Prostate gland (tissue), 2 donors: ENCODE data around the gene SLC25A21. TPM values are rescaled to one million over a fixed set of nuclear protein-coding genes. Genes with fewer than 3 reads are reported as not detected.
"Not testable (repeated sequence)": the region's sequence is repeated elsewhere in the genome, so short reads cannot be mapped to it uniquely, and the experiment has no call there.

Experiments used
- DNase-seq: peaks from one replicate; pipeline ENCODE4 v3.0.0-alpha.2; 2019; ENCODE audit warnings: low spot score
- H3K27ac ChIP-seq, 2 donors: fragments of 200-600 bp; sonication (generic); 2 replicates each; pipeline ENCODE4 v1.5.1; 2017 to 2019
- H3K27me3 ChIP-seq: fragments of 200-600 bp; sonication (generic); replicated peaks from 2 replicates; pipeline ENCODE4 v1.5.1; 2019; ENCODE audit not compliant: insufficient read depth
- H3K36me3 ChIP-seq, 2 donors: fragments of 200-600 bp; sonication (generic); 1 replicate in 1 of 2; 2 replicates in 1 of 2; pipeline versions ENCODE4 v1.5.1 to v1.8.1; 2017 to 2019
- H3K4me1 ChIP-seq: fragments of 200-600 bp; sonication (generic); replicated peaks from 2 replicates; pipeline ENCODE4 v1.5.1; 2019
- H3K4me3 ChIP-seq, 2 donors: fragments of 200-600 bp; sonication (generic); 2 replicates each; pipeline ENCODE4 v1.5.1; 2017 to 2019
- H3K9me3 ChIP-seq: fragments of 200-600 bp; sonication (generic); 2 replicates; pipeline ENCODE4 v1.5.1; 2017
- POLR2A ChIP-seq: fragments of 450-650 bp; IDR thresholded peaks from one replicate; pipeline ENCODE4 v1.6.1; 2016; ENCODE audit warnings: antibody characterized with exemption, mild to moderate bottlenecking
- POLR2AphosphoS5 ChIP-seq: sonication (generic); formaldehyde crosslinking; IDR thresholded peaks from one replicate; pipeline ENCODE4 v1.6.1; 2017; ENCODE audit warnings: antibody characterized with exemption
- WGBS: methylation state at CpG from one replicate; pipeline ENCODE4 v1.1.5; 2018; 5-methylcytosine and 5-hydroxymethylcytosine counted together
- intact Hi-C: fragments of 100-400 bp; cut with DNase I; formaldehyde crosslinking; loops from one replicate; pipeline ENCODE4 v1.14.2; 2022
- total RNA-seq, 2 donors: library from RNA; depleted of rRNA; stranded (reverse); fragments of >200 nt; gene quantifications; one replicate each; pipeline ENCODE4 v1.1.0, GENCODE V29; 2016
- TF ChIP-seq, protein P1 (sequence below), 4 experiments: fragments of 200-600 bp in 2 of 4; fragments of 450-650 bp in 2 of 4; sonication (generic) in 2 of 4; IDR thresholded peaks; 1 replicate in 3 of 4; 2 replicates in 1 of 4; pipeline ENCODE4 v1.5.1; 2016 to 2019; ENCODE audit warnings: antibody characterized with exemption in 4 of 4, mild to moderate bottlenecking in 2 of 4, moderate library complexity in 2 of 4

SLC25A21 gene
- total RNA-seq, 2 donors from 2014 or later: 1.5 to 7.7 TPM

DNA sequence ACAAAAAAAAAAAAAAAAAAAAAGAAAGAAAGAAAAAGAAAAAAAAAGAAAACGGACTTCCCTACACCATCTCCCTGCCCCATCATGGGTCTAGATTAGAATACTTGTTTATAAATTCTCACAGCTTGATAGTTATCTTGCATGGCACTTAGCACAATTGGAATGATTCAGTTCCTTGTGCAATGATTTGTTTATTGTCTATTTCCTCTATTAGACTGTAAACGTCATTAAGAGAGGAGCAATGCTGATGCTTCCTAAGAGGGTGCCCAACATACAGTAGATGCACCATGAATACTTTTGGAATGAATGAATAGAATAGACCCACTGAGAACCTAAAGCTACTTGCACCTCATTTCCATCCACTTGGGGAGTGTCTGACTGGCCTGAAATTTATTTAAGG is 469.9 kb downstream of the SLC25A21 start:
- WGBS: 76% methylated on average over 2 of the region's 2 CpGs
- DNase-seq: no peak

DNA sequence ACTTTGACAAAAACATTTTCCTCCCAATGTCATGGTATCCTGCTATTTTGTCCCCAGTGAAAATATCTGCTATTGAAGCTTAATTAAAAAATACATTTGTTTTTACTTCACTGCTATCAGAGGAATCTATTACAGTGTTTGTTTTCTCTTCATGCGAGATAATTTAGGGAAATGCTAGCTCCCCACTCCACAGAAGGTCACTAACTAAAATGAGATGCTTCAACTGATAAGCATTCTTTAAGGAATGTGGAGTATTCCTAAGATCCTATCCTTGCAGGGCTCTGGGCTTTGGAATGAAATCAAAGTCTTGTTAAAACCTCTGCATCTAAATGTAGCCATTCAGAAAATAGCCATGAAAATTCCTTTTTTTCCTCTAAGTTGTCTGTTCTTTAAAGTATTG is 471.3 kb downstream of the SLC25A21 start:
- DNase-seq: no peak
- Histone ChIP-seq H3K4me1 (no peaks in the 10 kb centered on the region), H3K27ac (no peak overlapping the region), H3K27me3 (no peaks in the 10 kb centered on the region), H3K4me3 (no peak overlapping the region), H3K9me3 (no peaks in the 10 kb centered on the region), H3K36me3 (no peaks in the 10 kb centered on the region)
- intact Hi-C loops: no loop called here
- no peak for TF ChIP-seq POLR2AphosphoS5
- no peak for TF ChIP-seq POLR2A
- TF ChIP-seq, protein P1, sequence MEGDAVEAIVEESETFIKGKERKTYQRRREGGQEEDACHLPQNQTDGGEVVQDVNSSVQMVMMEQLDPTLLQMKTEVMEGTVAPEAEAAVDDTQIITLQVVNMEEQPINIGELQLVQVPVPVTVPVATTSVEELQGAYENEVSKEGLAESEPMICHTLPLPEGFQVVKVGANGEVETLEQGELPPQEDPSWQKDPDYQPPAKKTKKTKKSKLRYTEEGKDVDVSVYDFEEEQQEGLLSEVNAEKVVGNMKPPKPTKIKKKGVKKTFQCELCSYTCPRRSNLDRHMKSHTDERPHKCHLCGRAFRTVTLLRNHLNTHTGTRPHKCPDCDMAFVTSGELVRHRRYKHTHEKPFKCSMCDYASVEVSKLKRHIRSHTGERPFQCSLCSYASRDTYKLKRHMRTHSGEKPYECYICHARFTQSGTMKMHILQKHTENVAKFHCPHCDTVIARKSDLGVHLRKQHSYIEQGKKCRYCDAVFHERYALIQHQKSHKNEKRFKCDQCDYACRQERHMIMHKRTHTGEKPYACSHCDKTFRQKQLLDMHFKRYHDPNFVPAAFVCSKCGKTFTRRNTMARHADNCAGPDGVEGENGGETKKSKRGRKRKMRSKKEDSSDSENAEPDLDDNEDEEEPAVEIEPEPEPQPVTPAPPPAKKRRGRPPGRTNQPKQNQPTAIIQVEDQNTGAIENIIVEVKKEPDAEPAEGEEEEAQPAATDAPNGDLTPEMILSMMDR (IDR thresholded peaks at IDR 0.05): no peak
- 15% methylated on average over 1 of the region's 1 CpG for WGBS

More for the DNA sequence above, 469.9 kb downstream of the SLC25A21 start:
- no peaks in the 10 kb centered on the region for H3K9me3 ChIP-seq
- no peaks in the 10 kb centered on the region for H3K36me3 ChIP-seq
- intact Hi-C loops: no loop called here
- no peak overlapping the region for H3K4me3 ChIP-seq
- no peak overlapping the region for H3K27ac ChIP-seq
- no peaks in the 10 kb centered on the region for H3K27me3 ChIP-seq
- no peaks in the 10 kb centered on the region for H3K4me1 ChIP-seq
- TF ChIP-seq, protein P1 (IDR thresholded peaks at IDR 0.05): no peak

DNA sequence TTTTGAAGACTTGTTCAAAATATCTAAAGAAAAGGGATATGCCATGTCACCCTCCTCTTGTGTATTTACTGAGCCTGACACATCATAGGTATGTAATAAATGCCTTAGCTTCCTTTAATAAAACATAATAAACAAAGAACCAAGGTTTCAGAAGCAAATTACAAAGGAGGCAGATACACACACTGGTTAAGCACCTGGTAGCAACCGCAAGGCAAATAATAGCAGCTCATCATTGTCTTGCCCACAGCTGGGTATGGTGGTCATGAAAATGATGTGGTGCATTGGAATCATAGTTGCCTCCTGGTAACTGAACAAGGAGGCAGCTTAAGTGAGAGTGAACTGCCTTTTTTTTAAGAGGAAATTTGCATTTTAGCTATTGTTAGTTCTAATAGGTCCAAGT is 471.8 kb downstream of the SLC25A21 start:
- intact Hi-C loops: no loop called here
- no peaks in the 10 kb centered on the region for H3K27me3 ChIP-seq
- H3K36me3 ChIP-seq: no peaks in the 10 kb centered on the region
- DNase-seq: no peak
- no peaks in the 10 kb centered on the region for H3K9me3 ChIP-seq
- no peak overlapping the region for H3K4me3 ChIP-seq
- H3K4me1 ChIP-seq: no peaks in the 10 kb centered on the region
- TF ChIP-seq POLR2AphosphoS5: no peak
- TF ChIP-seq, protein P1 (IDR thresholded peaks at IDR 0.05): no peak
- TF ChIP-seq POLR2A: no peak
- WGBS: 69% methylated on average over 1 of the region's 1 CpG
- H3K27ac ChIP-seq: no peak overlapping the region

DNA sequence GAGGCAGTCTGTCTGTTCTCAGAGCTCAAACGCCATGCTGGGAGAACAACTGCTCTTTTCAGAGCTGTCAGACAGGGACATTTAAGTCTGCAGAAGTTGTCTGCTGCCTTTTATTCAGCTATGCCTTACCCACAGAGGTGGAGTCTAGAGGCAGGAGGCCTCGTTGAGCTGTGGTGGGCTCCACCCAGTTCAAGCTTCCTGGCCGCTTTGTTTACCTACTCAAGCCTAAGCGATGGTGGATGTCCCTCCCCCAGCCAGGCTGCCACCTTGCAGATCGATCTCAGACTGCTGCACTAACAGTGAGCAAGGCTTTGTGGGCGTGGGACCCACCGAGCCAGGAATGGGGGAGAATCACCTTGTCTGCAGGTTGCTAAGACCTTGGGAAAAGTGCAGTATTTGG is 473.0 kb downstream of the SLC25A21 start:
- H3K4me3 ChIP-seq, intact Hi-C loops, H3K4me1 ChIP-seq, DNase-seq, H3K27ac ChIP-seq, H3K36me3 ChIP-seq, H3K27me3 ChIP-seq, H3K9me3 ChIP-seq: not testable (repeated sequence)
- 74% methylated on average over 7 of the region's 7 CpGs for WGBS

DNA sequence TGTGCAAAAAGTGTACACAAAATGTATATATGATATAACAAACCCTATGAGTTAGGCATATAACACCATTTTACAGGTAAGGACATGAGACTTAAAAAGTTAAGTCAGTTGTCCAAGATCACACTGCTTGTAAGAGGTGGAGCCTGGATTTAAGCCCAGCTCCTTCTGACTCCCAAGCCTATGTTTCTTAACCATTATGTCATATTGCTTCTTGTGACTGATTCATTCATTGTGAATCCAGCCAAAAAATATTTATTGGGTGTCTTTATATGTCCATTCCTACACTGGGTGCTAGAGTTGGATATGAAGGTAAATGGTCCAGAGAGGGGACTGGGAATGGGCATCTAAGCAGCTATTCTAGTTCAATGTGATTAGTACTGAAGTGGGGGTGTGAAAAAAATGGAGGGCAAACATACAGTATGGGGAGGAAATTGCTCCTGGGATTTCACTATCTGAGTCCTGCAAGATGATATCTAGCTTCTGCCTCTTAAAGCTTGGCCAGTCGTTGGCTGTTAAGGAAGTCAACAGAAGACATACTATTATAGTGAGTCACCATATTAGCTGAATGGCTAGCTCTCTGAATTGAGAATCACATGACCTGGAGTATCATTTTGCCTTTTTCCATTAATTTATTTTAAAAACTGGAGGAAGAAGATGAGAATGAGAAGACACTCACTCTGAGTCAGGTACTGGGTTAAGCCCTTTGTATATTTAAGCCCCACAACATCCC is 481.9 kb downstream of the SLC25A21 start:
- TF ChIP-seq POLR2A (no peak), POLR2AphosphoS5 (no peak)
- TF ChIP-seq, protein P1 (IDR thresholded peaks at IDR 0.05): no peak
- no peak overlapping the region for H3K27ac ChIP-seq
- no peak overlapping the region for H3K4me3 ChIP-seq
- intact Hi-C loops: no loop called here
- no peaks in the 10 kb centered on the region for H3K9me3 ChIP-seq
- no peaks in the 10 kb centered on the region for H3K27me3 ChIP-seq
- 27% methylated on average over 1 of the region's 1 CpG for WGBS
- no peak for DNase-seq
- no peaks in the 10 kb centered on the region for H3K4me1 ChIP-seq
- H3K36me3 ChIP-seq: no peaks in the 10 kb centered on the region
